Osteocyte (in vitro differentiated cells): Measurements from ENCODE around the gene ATN1. TPM values are rescaled to one million over a fixed set of nuclear protein-coding genes. Genes with fewer than 3 reads are reported as not detected.

Experiments
- DNase-seq: peaks from one replicate; pipeline ENCODE4 v3.0.0; 2021; ENCODE audit warnings: mixed read lengths; ENCODE audit not compliant: unreplicated experiment; ENCODE audit errors: extremely low spot score
- H3K27ac Mint-ChIP-seq: one replicate; pipeline ENCODE4 v1.8.0; 2021; ENCODE audit warnings: mild to moderate bottlenecking, mixed read lengths; ENCODE audit not compliant: unreplicated experiment
- H3K27me3 Mint-ChIP-seq: one replicate; pipeline ENCODE4 v1.8.0; 2021; ENCODE audit warnings: mixed read lengths; ENCODE audit not compliant: unreplicated experiment
- H3K36me3 Mint-ChIP-seq: one replicate; pipeline ENCODE4 v1.8.0; 2021; ENCODE audit warnings: mixed read lengths; ENCODE audit not compliant: unreplicated experiment
- H3K4me1 Mint-ChIP-seq: one replicate; pipeline ENCODE4 v1.8.0; 2021; ENCODE audit warnings: mixed read lengths; ENCODE audit not compliant: unreplicated experiment
- H3K4me3 Mint-ChIP-seq: one replicate; pipeline ENCODE4 v1.8.0; 2021; ENCODE audit warnings: mild to moderate bottlenecking, moderate library complexity, mixed read lengths; ENCODE audit not compliant: unreplicated experiment
- H3K9me3 Mint-ChIP-seq: one replicate; pipeline ENCODE4 v1.8.0; 2021; ENCODE audit warnings: mixed read lengths; ENCODE audit not compliant: unreplicated experiment
- CTCF ChIP-seq: fragments of 200-600 bp; sonication (generic); IDR thresholded peaks from 2 replicates; pipeline ENCODE4 v1.5.0; 2021; ENCODE audit warnings: antibody characterized with exemption, mild to moderate bottlenecking, moderate library complexity
- total RNA-seq: library from RNA; stranded (reverse); gene quantifications from 2 replicates; pipeline ENCODE4 v1.2.1, GENCODE V29; 2021

Gene ATN1
- total RNA-seq, 1 donor from 2014 or later: 123 TPM

- no peak for TF ChIP-seq CTCF
- no peaks in the 10 kb centered on the region for H3K27me3 Mint-ChIP-seq
- H3K27ac Mint-ChIP-seq: peak overlapping the region; percentile 89
- H3K9me3 Mint-ChIP-seq: no peaks in the 10 kb centered on the region
- H3K4me3 Mint-ChIP-seq: peak overlapping the region; percentile 90
- no peak for DNase-seq
- H3K36me3 Mint-ChIP-seq: peaks cover 17% of the 10 kb centered on the region
- H3K4me1 Mint-ChIP-seq: peaks cover 75% of the 10 kb centered on the region
These were observed 2.0 kb downstream of the ATN1 start for GRCh38 chr12:6929466-6930452.

GRCh38 chr12:6932766-6933165 is 5.0 kb downstream of the ATN1 start:
- no peak for TF ChIP-seq CTCF
- peaks cover 32% of the 10 kb centered on the region for H3K36me3 Mint-ChIP-seq

GRCh38 chr12:6934110-6934509 is 6.4 kb downstream of the ATN1 start:
- no peak for TF ChIP-seq CTCF
- Mint-ChIP-seq H3K36me3 (peaks cover 32% of the 10 kb centered on the region), H3K27ac (peak overlapping the region; percentile 86), H3K27me3 (no peaks in the 10 kb centered on the region), H3K4me3 (peak overlapping the region; percentile 2), H3K9me3 (no peaks in the 10 kb centered on the region), H3K4me1 (peaks cover 61% of the 10 kb centered on the region)
- DNase-seq: no peak

More at GRCh38 chr12:6932766-6933165, 5.0 kb downstream of the ATN1 start:
- Mint-ChIP-seq H3K27me3 (no peaks in the 10 kb centered on the region), H3K9me3 (no peaks in the 10 kb centered on the region), H3K4me1 (peaks cover 64% of the 10 kb centered on the region), H3K27ac (peak overlapping the region; percentile 41), H3K4me3 (no peak overlapping the region)
- DNase-seq: no peak

GRCh38 chr12:6935371-6936193 is 7.8 kb downstream of the ATN1 start:
- Mint-ChIP-seq H3K27ac (peak overlapping the region; percentile 86), H3K9me3 (no peaks in the 10 kb centered on the region), H3K4me3 (no peak overlapping the region), H3K4me1 (peaks cover 50% of the 10 kb centered on the region), H3K27me3 (no peaks in the 10 kb centered on the region), H3K36me3 (peaks cover 34% of the 10 kb centered on the region)
- no peak for TF ChIP-seq CTCF
- no peak for DNase-seq
